Common myeloid progenitor, CD34-positive (primary cell): ENCODE measurements around the gene CASK.
A peak's percentile ranks its signal among the peaks of the same experiment; 100 is the strongest.

Experiments
- CTCF ChIA-PET: fragments of 350-600 bp; sonication (Branson Sonifier 250); formaldehyde crosslinking; loops from one replicate; lab custom pipeline; 2021; ENCODE audit warnings: antibody characterized with exemption; lab: Charles Lee
- POLR2A ChIA-PET: fragments of 350-600 bp; sonication (Branson Sonifier 250); formaldehyde crosslinking; loops from one replicate; lab custom pipeline; 2021; ENCODE audit warnings: antibody characterized with exemption; lab: Charles Lee
- DNase-seq, 3 donors: peaks; one replicate each; pipeline versions ENCODE4 v3.0.0 to v3.0.0-alpha.2; 2013
- H3K27ac ChIP-seq, 2 experiments: 1 replicate in 1 of 2; 2 replicates in 1 of 2; pipeline ENCODE4 v1.7.0; 2013; ENCODE audit warnings: inconsistent platforms in 2 of 2, low read length in 2 of 2, mild to moderate bottlenecking in 2 of 2, low read depth in 1 of 2, moderate library complexity in 1 of 2; ENCODE audit not compliant: severe bottlenecking in 2 of 2, insufficient read depth in 1 of 2, poor library complexity in 1 of 2
- H3K27me3 ChIP-seq, 5 experiments: replicated peaks in 2 of 5; 1 replicate in 3 of 5; 2 replicates in 2 of 5; pipeline versions ENCODE4 v1.6.1 to v1.7.0; 2013; ENCODE audit warnings: low read length in 4 of 5, mild to moderate bottlenecking in 2 of 5, moderate library complexity in 2 of 5, inconsistent platforms in 1 of 5; ENCODE audit not compliant: insufficient read depth in 5 of 5, control insufficient read depth in 4 of 5
- H3K36me3 ChIP-seq, 4 experiments: 1 replicate in 2 of 4; 2 replicates in 2 of 4; pipeline versions ENCODE4 v1.6.1 to v1.7.0; 2013; ENCODE audit warnings: low read length in 3 of 4, control low read depth in 1 of 4, mild to moderate bottlenecking in 1 of 4; ENCODE audit not compliant: control insufficient read depth in 4 of 4, insufficient read depth in 4 of 4
- H3K4me1 ChIP-seq, 4 experiments: 1 replicate in 3 of 4; 2 replicates in 1 of 4; pipeline versions ENCODE4 v1.6.1 to v1.7.1; 2013; ENCODE audit warnings: low read length in 3 of 4, mild to moderate bottlenecking in 3 of 4, control low read depth in 1 of 4, inconsistent platforms in 1 of 4, moderate library complexity in 1 of 4; ENCODE audit not compliant: control insufficient read depth in 4 of 4, insufficient read depth in 4 of 4; ENCODE audit errors: control extremely low read depth in 1 of 4
- H3K4me3 ChIP-seq, 7 experiments: 1 replicate in 4 of 7; 2 replicates in 3 of 7; pipeline versions ENCODE4 v1.5.1 to v1.7.0; 2013; ENCODE audit warnings: mild to moderate bottlenecking in 7 of 7, low read length in 6 of 7, moderate library complexity in 6 of 7, inconsistent platforms in 2 of 7, low read depth in 2 of 7, control low read depth in 1 of 7; ENCODE audit not compliant: insufficient read depth in 4 of 7, control insufficient read depth in 1 of 7; ENCODE audit errors: extremely low read depth in 1 of 7
- H3K9me3 ChIP-seq, 5 experiments: 1 replicate in 4 of 5; 2 replicates in 1 of 5; pipeline versions ENCODE4 v1.6.1 to v1.7.1; 2013; ENCODE audit warnings: low read length in 4 of 5, mild to moderate bottlenecking in 2 of 5, inconsistent platforms in 1 of 5, low read depth in 1 of 5, moderate library complexity in 1 of 5; ENCODE audit not compliant: control insufficient read depth in 4 of 5, insufficient read depth in 2 of 5; ENCODE audit errors: control extremely low read depth in 1 of 5
- WGBS: methylation state at CpG from one replicate; pipeline ENCODE4 v1.1.5; 2013; ENCODE audit not compliant: insufficient coverage; 5-methylcytosine and 5-hydroxymethylcytosine counted together

CASK gene

GRCh38 chrX:41912923-41913322 is 10.4 kb downstream of the CASK start:
- CTCF ChIA-PET = no interaction called here

GRCh38 chrX:41909068-41909467 is 14.3 kb downstream of the CASK start:
- CTCF ChIA-PET = no interaction called here
- no peaks in the 10 kb centered on the region for H3K4me1 ChIP-seq
- peak in 1 of 3 donors; percentile 11 for DNase-seq
- no peaks in the 10 kb centered on the region for H3K36me3 ChIP-seq
- H3K9me3 ChIP-seq = peaks cover 0 to 4% (median 0%) of the 10 kb centered on the region in 5 experiments
- H3K27ac ChIP-seq = no peak overlapping the region
- no peaks in the 10 kb centered on the region for H3K27me3 ChIP-seq
- no peak overlapping the region for H3K4me3 ChIP-seq
- POLR2A ChIA-PET = no interaction called here

More at GRCh38 chrX:41912923-41913322, 10.4 kb downstream of the CASK start:
- no peak overlapping the region for H3K4me3 ChIP-seq
- H3K27me3 ChIP-seq = peaks cover 0 to 5% (median 0%) of the 10 kb centered on the region in 5 experiments
- POLR2A ChIA-PET = no interaction called here
- peak in 2 of 3 donors; percentile 15 to 19 for DNase-seq
- no CpG with 5 or more reads among the region's 4 CpGs for WGBS
- no peaks in the 10 kb centered on the region for H3K36me3 ChIP-seq
- H3K9me3 ChIP-seq = no peaks in the 10 kb centered on the region
- no peaks in the 10 kb centered on the region for H3K4me1 ChIP-seq
- no peak overlapping the region for H3K27ac ChIP-seq

- peaks cover 0 to 6% (median 2%) of the 10 kb centered on the region in 5 experiments for H3K9me3 ChIP-seq
- ChIA-PET POLR2A (no interaction called here), CTCF (no interaction called here)
- H3K36me3 ChIP-seq = peaks cover 0 to 2% (median 0%) of the 10 kb centered on the region in 4 experiments
- H3K4me3 ChIP-seq = no peak overlapping the region
- no peak for DNase-seq
- 88% methylated on average over 1 of the region's 3 CpGs for WGBS
- H3K27ac ChIP-seq = no peak overlapping the region
- H3K4me1 ChIP-seq = no peaks in the 10 kb centered on the region
- no peaks in the 10 kb centered on the region for H3K27me3 ChIP-seq
Measured at GRCh38 chrX:41906515-41907187, 16.7 kb downstream of the CASK start.

- Histone ChIP-seq H3K27ac (no peak overlapping the region), H3K27me3 (no peaks in the 10 kb centered on the region), H3K4me3 (no peak overlapping the region), H3K36me3 (peaks cover 0 to 4% (median 0%) of the 10 kb centered on the region in 4 experiments), H3K9me3 (peaks cover 1 to 17% (median 2%) of the 10 kb centered on the region in 5 experiments), H3K4me1 (no peaks in the 10 kb centered on the region)
- POLR2A ChIA-PET = no interaction called here
- CTCF ChIA-PET = no interaction called here
- no CpG with 5 or more reads among the region's 1 CpG for WGBS
- DNase-seq = no peak
Measured at GRCh38 chrX:41903544-41903943, 19.8 kb downstream of the CASK start.

- POLR2A ChIA-PET = no interaction called here
- Histone ChIP-seq H3K27ac (no peak overlapping the region), H3K4me3 (no peak overlapping the region), H3K9me3 (peaks cover 0 to 17% (median 4%) of the 10 kb centered on the region in 5 experiments), H3K36me3 (peaks cover 0 to 4% (median 0%) of the 10 kb centered on the region in 4 experiments), H3K27me3 (no peaks in the 10 kb centered on the region), H3K4me1 (no peaks in the 10 kb centered on the region)
- CTCF ChIA-PET = interaction anchor here (0.7 kb wide), 1 partner anchor 57 kb away, joined by 4 read pairs; no protein-coding TSS in a partner anchor
- DNase-seq = peak in 2 of 3 donors; percentile 27
Measured at GRCh38 chrX:41900321-41900720, 23.0 kb downstream of the CASK start.

GRCh38 chrX:41895826-41896225 is 27.5 kb downstream of the CASK start:
- Histone ChIP-seq H3K4me3 (no peak overlapping the region), H3K9me3 (peaks cover 0 to 6% (median 1%) of the 10 kb centered on the region in 5 experiments)
- CTCF ChIA-PET = no interaction called here

GRCh38 chrX:41890026-41890423 is 33.3 kb downstream of the CASK start:
- CTCF ChIA-PET = no interaction called here

More at GRCh38 chrX:41895826-41896225, 27.5 kb downstream of the CASK start:
- Histone ChIP-seq H3K4me1 (no peaks in the 10 kb centered on the region), H3K27me3 (no peaks in the 10 kb centered on the region), H3K27ac (no peak overlapping the region), H3K36me3 (peaks cover 0 to 2% (median 0%) of the 10 kb centered on the region in 4 experiments)
- DNase-seq = no peak
- POLR2A ChIA-PET = no interaction called here

More at GRCh38 chrX:41890026-41890423, 33.3 kb downstream of the CASK start:
- no peaks in the 10 kb centered on the region for H3K4me1 ChIP-seq
- peaks cover 0 to 2% (median 0%) of the 10 kb centered on the region in 5 experiments for H3K9me3 ChIP-seq
- H3K36me3 ChIP-seq = peaks cover 0 to 2% (median 0%) of the 10 kb centered on the region in 4 experiments
- no CpG with 5 or more reads among the region's 1 CpG for WGBS
- no peak overlapping the region for H3K4me3 ChIP-seq
- POLR2A ChIA-PET = no interaction called here
- no peak overlapping the region for H3K27ac ChIP-seq
- DNase-seq = no peak
- no peaks in the 10 kb centered on the region for H3K27me3 ChIP-seq
